ENCODE results near the gene PRKN.

PRKN gene

GRCh38 chr6:162078126-162078525 is 649.4 kb downstream of the PRKN start:
- H3K27ac ChIP-seq, result no peak overlapping the region

GRCh38 chr6:162076816-162077215 is 650.8 kb downstream of the PRKN start:
- no peak overlapping the region for H3K27ac ChIP-seq
- TF ChIP-seq, protein P1, sequence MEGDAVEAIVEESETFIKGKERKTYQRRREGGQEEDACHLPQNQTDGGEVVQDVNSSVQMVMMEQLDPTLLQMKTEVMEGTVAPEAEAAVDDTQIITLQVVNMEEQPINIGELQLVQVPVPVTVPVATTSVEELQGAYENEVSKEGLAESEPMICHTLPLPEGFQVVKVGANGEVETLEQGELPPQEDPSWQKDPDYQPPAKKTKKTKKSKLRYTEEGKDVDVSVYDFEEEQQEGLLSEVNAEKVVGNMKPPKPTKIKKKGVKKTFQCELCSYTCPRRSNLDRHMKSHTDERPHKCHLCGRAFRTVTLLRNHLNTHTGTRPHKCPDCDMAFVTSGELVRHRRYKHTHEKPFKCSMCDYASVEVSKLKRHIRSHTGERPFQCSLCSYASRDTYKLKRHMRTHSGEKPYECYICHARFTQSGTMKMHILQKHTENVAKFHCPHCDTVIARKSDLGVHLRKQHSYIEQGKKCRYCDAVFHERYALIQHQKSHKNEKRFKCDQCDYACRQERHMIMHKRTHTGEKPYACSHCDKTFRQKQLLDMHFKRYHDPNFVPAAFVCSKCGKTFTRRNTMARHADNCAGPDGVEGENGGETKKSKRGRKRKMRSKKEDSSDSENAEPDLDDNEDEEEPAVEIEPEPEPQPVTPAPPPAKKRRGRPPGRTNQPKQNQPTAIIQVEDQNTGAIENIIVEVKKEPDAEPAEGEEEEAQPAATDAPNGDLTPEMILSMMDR (IDR thresholded peaks at IDR 0.05), result no peak
- no peak for TF ChIP-seq ZFX (IDR thresholded peaks at IDR 0.05; ENCODE audit: borderline replicate concordance)

More at GRCh38 chr6:162078126-162078525, 649.4 kb downstream of the PRKN start:
- TF ChIP-seq, protein P1 (IDR thresholded peaks at IDR 0.05), result no peak
- TF ChIP-seq ZFX (IDR thresholded peaks at IDR 0.05; ENCODE audit: borderline replicate concordance), result no peak

DNA sequence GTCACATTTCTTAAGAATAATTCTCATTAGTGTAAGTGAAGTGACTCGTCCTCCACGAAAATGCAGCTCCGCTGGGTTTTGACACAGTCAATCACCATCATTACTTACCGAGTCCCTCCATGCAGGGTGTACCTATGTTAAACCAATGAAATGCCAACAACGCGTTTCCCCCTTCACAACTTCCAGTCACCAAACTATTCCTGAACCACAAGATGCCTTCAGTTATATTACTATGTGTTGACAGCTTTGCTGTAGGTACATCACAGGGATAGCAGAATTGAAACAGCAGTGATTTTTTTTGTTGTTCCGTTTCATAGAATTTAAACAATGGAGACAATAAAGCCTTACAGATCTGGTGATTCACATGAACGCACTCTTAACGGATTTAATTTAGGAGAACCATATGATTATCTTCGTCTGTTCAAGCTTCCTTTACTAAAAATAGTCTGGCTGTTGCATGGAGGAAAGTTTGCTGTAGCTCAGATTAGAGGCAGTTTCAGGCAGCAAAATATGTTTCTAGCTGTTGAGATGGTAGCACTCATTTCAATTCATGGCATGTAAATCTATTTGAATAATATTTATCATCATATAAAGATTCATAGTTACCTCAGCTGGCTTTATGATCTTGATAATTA is 652.8 kb downstream of the PRKN start:
- TF ChIP-seq, protein P1 (IDR thresholded peaks at IDR 0.05), result no peak
- TF ChIP-seq ZFX (IDR thresholded peaks at IDR 0.05; ENCODE audit: borderline replicate concordance), result no peak
- H3K27ac ChIP-seq, result no peak overlapping the region

- no peak for TF ChIP-seq ZFX (IDR thresholded peaks at IDR 0.05; ENCODE audit: borderline replicate concordance)
- TF ChIP-seq, protein P1 (IDR thresholded peaks at IDR 0.05), result no peak
- H3K27ac ChIP-seq, result no peak overlapping the region
Observed at GRCh38 chr6:162070639-162071038, 656.9 kb downstream of the PRKN start.

- TF ChIP-seq, protein P1 (IDR thresholded peaks at IDR 0.05), result no peak
- TF ChIP-seq ZFX (IDR thresholded peaks at IDR 0.05; ENCODE audit: borderline replicate concordance), result no peak
- H3K27ac ChIP-seq, result no peak overlapping the region
Observed at GRCh38 chr6:162069995-162070394, 657.6 kb downstream of the PRKN start.

GRCh38 chr6:162068340-162068739 is 659.2 kb downstream of the PRKN start:
- H3K27ac ChIP-seq, result no peak overlapping the region
- TF ChIP-seq, protein P1 (IDR thresholded peaks at IDR 0.05), result no peak
- no peak for TF ChIP-seq ZFX (IDR thresholded peaks at IDR 0.05; ENCODE audit: borderline replicate concordance)

- TF ChIP-seq ZFX (IDR thresholded peaks at IDR 0.05; ENCODE audit: borderline replicate concordance), result no peak
- TF ChIP-seq, protein P1 (IDR thresholded peaks at IDR 0.05), result no peak
- no peak overlapping the region for H3K27ac ChIP-seq
Observed at GRCh38 chr6:162063666-162064065, 663.9 kb downstream of the PRKN start.

All from 22Rv1 (cell line).